Measurements from ENCODE around the gene CATSPERZ. TPM values are rescaled to one million over a fixed set of nuclear protein-coding genes. Genes with fewer than 3 reads are reported as not detected.
A peak's percentile ranks its signal among the peaks of the same experiment; 100 is the strongest.

Gene CATSPERZ
- total and polyA plus RNA-seq, 2 donors (not counting 3 experiments of a cell fraction or from before 2014, with no cell fraction given): 0.11 TPM; not detected in 1

GRCh38 chr11:64251753-64252002, 48.5 kb upstream of the CATSPERZ start:
- H2AFZ ChIP-seq (ENCODE audit: low read depth, low read length): peak overlapping the region; percentile 23
- H3K9ac ChIP-seq (replicated peaks; ENCODE audit: extremely low read depth, insufficient read depth, low read length): peak overlapping the region; percentile 65
- peaks cover under 1 to 15% of the 10 kb centered on the region in 2 experiments for H3K36me3 ChIP-seq (ENCODE audit: control insufficient read depth in 2 of 2, extremely low read depth in 1 of 2, insufficient read depth in 2 of 2, low read length in 2 of 2)
- FAIRE-seq: no peak
- peak; percentile 21 for DNase-seq (ENCODE audit: low read depth, low spot score)
- TF ChIP-seq CTCF (IDR thresholded peaks at IDR 0.05; ENCODE audit: extremely low read depth in 1 of 2, insufficient read depth in 1 of 2, low read depth in 1 of 2, low read length in 2 of 2) (no peak), MAX (IDR thresholded peaks at IDR 0.05; ENCODE audit: insufficient read depth, insufficient read length) (no peak), JUN (IDR thresholded peaks at IDR 0.05; ENCODE audit: borderline replicate concordance, insufficient read depth, insufficient read length, low read depth) (no peak), GATA2 (IDR thresholded peaks at IDR 0.05; ENCODE audit: insufficient read depth, insufficient read length, low read depth, low read length) (no peak), POLR2A (IDR thresholded peaks at IDR 0.05; ENCODE audit: low read depth, low read length) (no peak), EZH2 (IDR thresholded peaks at IDR 0.05; ENCODE audit: borderline replicate concordance, low read depth, low read length, severe bottlenecking) (no peak), POLR2AphosphoS5 (IDR thresholded peaks at IDR 0.05; ENCODE audit: insufficient read depth, low read depth, low read length) (no peak), MYC (IDR thresholded peaks at IDR 0.05; ENCODE audit: low read depth, low read length) (no peak), FOS (IDR thresholded peaks at IDR 0.05; ENCODE audit: borderline replicate concordance, insufficient read depth, low read length) (no peak)
- H3K27ac ChIP-seq (ENCODE audit: insufficient read depth, low read depth, low read length): peak overlapping the region; percentile 49
- peak overlapping the region; percentile 80 to 93 (median 80) for H3K4me3 ChIP-seq (replicated peaks in 1 of 3; ENCODE audit: insufficient read depth in 1 of 3, low read depth in 1 of 3, low read length in 3 of 3)
- TSS peak; percentile 7 for BruUV-seq (replicated peaks)
- H3K9me3 ChIP-seq (replicated peaks; ENCODE audit: control insufficient read depth, insufficient read depth, low read length): no peaks in the 10 kb centered on the region
- peak overlapping the region; percentile 86 for H3K4me2 ChIP-seq (ENCODE audit: insufficient read depth, low read length)
- H3K27me3 ChIP-seq (ENCODE audit: control insufficient read depth in 2 of 2, insufficient read depth in 2 of 2, low read length in 2 of 2): no peaks in the 10 kb centered on the region
- intact Hi-C loops (cut with micrococcal nuclease) (loop anchor here (1.0 kb wide), 4 partner anchors 12 to 50 kb away; partner anchors contain the start of gene GPR137), dilution Hi-C loops (cut with MboI; ENCODE audit: extremely low pct_ligation_motif_present, low sequenced_read_pairs) (no loop called here)
- H3K79me2 ChIP-seq (ENCODE audit: control insufficient read depth, insufficient read depth, low read length): peaks cover 32% of the 10 kb centered on the region
- H3K4me1 ChIP-seq (ENCODE audit: control insufficient read depth, extremely low read depth, insufficient read depth, low read length): peaks cover 30% of the 10 kb centered on the region
- H4K20me1 ChIP-seq (replicated peaks; ENCODE audit: control insufficient read depth, extremely low read depth, insufficient read depth, low read length): no peaks in the 10 kb centered on the region
- POLR2A ChIA-PET: no interaction called here
- CTCF ChIA-PET: interaction anchor here (0.7 to 4.7 kb wide), 9 partner anchors 9 to 103 kb away, joined by 3 to 60 read pairs (median 10); partner anchors contain the start of genes CATSPERZ, FERMT3 and PRDX5
- H3K9me1 ChIP-seq (replicated peaks; ENCODE audit: control insufficient read depth, extremely low read depth, insufficient read depth, low read length): no peaks in the 10 kb centered on the region

All from endothelial cell of umbilical vein (primary cell).